A549 treated with CORT108297 at 1 μM for 4 hours (cell line): ENCODE data around the gene MEIS3. TPM values are rescaled to one million over a fixed set of nuclear protein-coding genes. Genes with fewer than 3 reads are reported as not detected.

ENCODE experiments used
- total RNA-seq: library from RNA; stranded (reverse); fragments of 200-300 nt; extraction: Qiagen RNA extraction; gene quantifications from 5 replicates; pipeline ENCODE4 v1.2.3, GENCODE V29; 2022

MEIS3 gene
- total RNA-seq = 32.8 to 41.2 TPM (median 39.1 TPM) in 5 replicates

DNA sequence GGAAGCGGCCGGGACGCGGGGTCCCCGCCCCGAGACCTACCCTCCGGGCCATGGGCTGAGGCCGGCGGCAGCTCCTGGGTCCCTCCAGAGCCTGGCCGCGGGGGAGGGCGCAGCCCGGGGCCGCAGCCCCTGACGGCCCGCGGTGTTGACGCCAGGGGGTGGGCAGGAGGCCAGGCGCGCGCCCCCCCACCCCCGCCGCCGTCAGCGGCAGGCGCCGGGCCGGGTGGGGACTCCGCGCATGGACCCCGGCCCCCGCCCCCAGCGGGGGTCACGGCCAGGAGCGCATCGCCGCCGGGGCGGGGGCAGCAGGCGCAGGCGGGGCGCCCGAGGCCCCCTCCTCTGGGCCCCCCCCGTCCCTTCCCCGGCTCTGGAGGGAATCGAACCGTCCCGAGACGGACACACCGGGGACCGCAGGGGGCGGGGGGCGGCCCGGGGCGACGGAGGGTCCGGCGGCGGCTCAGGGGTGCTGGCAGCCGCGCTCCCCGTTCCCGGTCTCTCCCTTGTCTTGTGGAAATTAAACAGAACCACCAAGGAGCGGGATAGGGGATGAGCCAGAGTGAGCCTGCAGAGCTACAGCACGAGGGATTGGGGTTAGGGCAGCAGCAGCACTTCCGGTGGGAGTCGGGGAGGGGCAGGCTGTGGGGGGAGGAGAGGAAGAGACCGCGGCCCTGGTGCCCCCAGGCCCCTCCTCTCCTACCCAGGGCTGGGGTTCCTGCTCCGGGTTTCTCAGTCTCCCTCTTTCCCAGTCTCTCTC is at the start of gene MEIS3:
Gene MEIS3, minus strand, starts transcription at position 498 of the 754 bp plus-strand sequence. Its CDS starts 446 bp downstream, at position 52.

Other genes with a start within 250 kb of the MEIS3 start
- 18.2 to 36.1 TPM (median 35.2 TPM) in 5 replicates for gene BBC3, start 188.3 kb downstream of the MEIS3 start, total RNA-seq
- gene CCDC9, start 163.0 kb downstream of the MEIS3 start, total RNA-seq = 22.0 to 27.6 TPM (median 25.5 TPM) in 5 replicates
- gene INAFM1, start 144.6 kb downstream of the MEIS3 start, total RNA-seq = 4.1 to 11.3 TPM (median 10.3 TPM) in 5 replicates
- gene C5AR1, start 109.7 kb downstream of the MEIS3 start, total RNA-seq = 1.4 to 2.3 TPM (median 1.9 TPM) in 5 replicates
- gene C5AR2, start 87.4 kb downstream of the MEIS3 start, total RNA-seq = 2.3 to 6.0 TPM (median 4.4 TPM) in 5 replicates
- gene DHX34, start 70.2 kb downstream of the MEIS3 start, total RNA-seq = 28.0 to 38.6 TPM (median 36.9 TPM) in 5 replicates
- 0.25 to 0.36 TPM (median 0.32 TPM) in 5 replicates for gene SLC8A2, start 52.4 kb upstream of the MEIS3 start, total RNA-seq
- gene KPTN, start 64.7 kb upstream of the MEIS3 start, total RNA-seq = 15.9 to 23.0 TPM (median 21.2 TPM) in 5 replicates
- 83.4 to 113 TPM (median 98.9 TPM) in 5 replicates for gene NAPA, start 95.5 kb upstream of the MEIS3 start, total RNA-seq
- not detected in 5 replicates for gene ZNF541, start 153.6 kb upstream of the MEIS3 start, total RNA-seq
- 10.7 to 16.1 TPM (median 13.6 TPM) in 5 replicates for gene BICRA, start 189.6 kb upstream of the MEIS3 start, total RNA-seq